ENCODE measurements around the gene FRMD7.

DNA sequence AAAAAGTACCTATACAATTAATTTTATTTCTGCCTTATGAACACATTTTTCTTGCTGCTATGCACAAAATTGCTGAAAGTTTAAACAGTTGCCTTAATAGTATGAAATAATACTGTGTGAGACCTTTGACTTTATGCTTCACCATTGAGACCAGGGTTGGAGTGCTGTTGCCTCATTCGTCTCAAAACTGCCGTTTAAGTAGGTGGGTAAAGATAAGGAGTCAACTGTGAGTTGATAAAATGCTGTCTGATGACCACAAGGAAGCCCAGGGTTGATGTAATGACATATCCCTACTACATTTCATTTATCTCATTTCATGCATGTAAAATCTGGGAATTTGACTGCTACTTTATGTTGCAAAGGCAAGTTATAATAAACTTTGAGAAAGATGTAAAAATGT, 81.3 kb downstream of the FRMD7 start:
- no peak for TF ChIP-seq CTCF (IDR thresholded peaks at IDR 0.05)
- TF ChIP-seq POLR2A (IDR thresholded peaks at IDR 0.05) = no peak
- TF ChIP-seq POLR2AphosphoS5 (IDR thresholded peaks at IDR 0.05) = no peak
